Gastroesophageal sphincter (tissue), 4 donors: ENCODE measurements around the gene TYRO3. TPM values are rescaled to one million over a fixed set of nuclear protein-coding genes. Genes with fewer than 3 reads are reported as not detected.

ENCODE experiments used
- ATAC-seq: fragments of 150-250 bp; one replicate; pipeline ENCODE4 v1.9.1; 2016; ENCODE audit warnings: mild to moderate bottlenecking, moderate library complexity
- H3K27ac ChIP-seq, 4 donors: fragments of 200-600 bp; sonication (generic) in 3 of 4; 1 replicate in 3 of 4; 2 replicates in 1 of 4; pipeline ENCODE4 v1.5.1; 2016 to 2019
- H3K27me3 ChIP-seq: fragments of 200-600 bp; sonication (generic); one replicate; pipeline ENCODE4 v1.5.1; 2019
- H3K36me3 ChIP-seq, 2 donors: fragments of 200-600 bp; sonication (generic); one replicate each; pipeline ENCODE4 v1.5.1; 2019; ENCODE audit warnings: control low read depth in 1 of 2
- H3K4me1 ChIP-seq, 3 donors: fragments of 200-600 bp; sonication (generic); 1 replicate in 2 of 3; 2 replicates in 1 of 3; pipeline ENCODE4 v1.5.1; 2016 to 2019; ENCODE audit warnings: control low read depth in 2 of 3
- H3K4me3 ChIP-seq, 2 donors: fragments of 200-600 bp; sonication (generic); one replicate each; pipeline ENCODE4 v1.5.1; 2019; ENCODE audit warnings: mild to moderate bottlenecking in 1 of 2, moderate library complexity in 1 of 2
- H3K9me3 ChIP-seq, 3 donors: fragments of 200-600 bp; sonication (generic); one replicate each; pipeline ENCODE4 v1.5.1; 2017 to 2019; ENCODE audit warnings: control low read depth in 2 of 3
- CTCF ChIP-seq, 4 experiments: fragments of 200-600 bp in 2 of 4; fragments of 450-650 bp in 2 of 4; sonication (generic) in 1 of 4; IDR thresholded peaks; one replicate each; pipeline ENCODE4 v1.5.1; 2017 to 2019; ENCODE audit warnings: antibody characterized with exemption in 4 of 4, mild to moderate bottlenecking in 2 of 4, moderate library complexity in 2 of 4
- EP300 ChIP-seq: sonication (generic); formaldehyde crosslinking; IDR thresholded peaks from one replicate; pipeline ENCODE4 v1.6.1; 2017; ENCODE audit warnings: antibody characterized with exemption, mild to moderate bottlenecking
- POLR2A ChIP-seq, 2 donors: fragments of 450-650 bp; IDR thresholded peaks; one replicate each; pipeline ENCODE4 v1.6.1; 2017; ENCODE audit warnings: antibody characterized with exemption in 2 of 2, mild to moderate bottlenecking in 2 of 2, moderate library complexity in 1 of 2
- POLR2AphosphoS5 ChIP-seq: sonication (generic); formaldehyde crosslinking; IDR thresholded peaks from one replicate; pipeline ENCODE4 v1.6.1; 2017; ENCODE audit warnings: antibody characterized with exemption
- WGBS, 2 donors: methylation state at CpG; one replicate each; pipeline ENCODE4 v1.1.5; 2018; ENCODE audit warnings: low coverage in 1 of 2; 5-methylcytosine and 5-hydroxymethylcytosine counted together
- total RNA-seq, 4 donors: library from RNA; depleted of rRNA; stranded (reverse); fragments of >200 nt; gene quantifications; one replicate each; pipeline ENCODE4 v1.1.0, GENCODE V29; 2016

The TYRO3 gene
- total RNA-seq, 4 donors from 2014 or later: 3.1 to 9.5 (median 8.4) TPM

DNA sequence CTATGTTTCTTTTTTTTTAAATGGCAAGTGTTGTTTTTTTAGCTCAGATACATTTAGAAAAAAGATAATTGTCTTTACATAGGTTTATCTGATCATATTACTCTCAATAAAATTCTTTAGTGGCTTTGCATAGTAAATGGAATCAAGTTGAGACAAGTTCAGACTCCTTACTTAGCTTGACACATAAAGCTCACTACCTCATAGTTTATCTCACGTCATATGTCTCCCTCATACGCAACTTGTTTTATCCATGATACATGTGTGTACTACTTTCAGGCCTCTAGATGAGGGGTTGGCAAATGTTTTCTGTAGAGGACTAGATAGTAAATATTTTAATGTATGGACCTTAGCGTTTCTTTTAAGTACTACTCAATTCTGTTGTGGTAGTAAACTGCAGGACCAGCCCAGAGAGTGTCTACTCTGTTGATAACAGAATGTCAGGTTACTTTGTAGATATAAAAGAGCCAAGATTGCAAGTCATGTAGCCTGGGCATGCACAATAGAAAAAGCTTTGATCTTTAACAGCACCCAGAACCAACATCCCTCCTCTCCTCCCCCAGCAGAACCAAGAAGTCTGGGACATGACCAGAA is 73.0 kb downstream of the TYRO3 start:
- ATAC-seq: no peak
- Histone ChIP-seq H3K27ac (no peak overlapping the region), H3K4me3 (no peak overlapping the region), H3K9me3 (no peaks in the 10 kb centered on the region), H3K4me1 (peaks cover 0 to 6% (median 0%) of the 10 kb centered on the region in 3 donors), H3K36me3 (no peaks in the 10 kb centered on the region), H3K27me3 (no peaks in the 10 kb centered on the region)
- 88 to 89% methylated on average over 3 of the region's 3 CpGs for WGBS, 2 donors
- no peak for TF ChIP-seq CTCF (IDR thresholded peaks at IDR 0.05)
- no peak for TF ChIP-seq POLR2A (IDR thresholded peaks at IDR 0.05)
- no peak for TF ChIP-seq POLR2AphosphoS5
- TF ChIP-seq EP300: no peak

Other genes starting within 250 kb of the TYRO3 start
- gene OIP5, start 226.6 kb upstream of the TYRO3 start, total RNA-seq: under 1 TPM in 2 of 4 donors, not detected in 2; 0.40 to 0.49 TPM
- gene NUSAP1, start 226.3 kb upstream of the TYRO3 start, total RNA-seq: 1 to 10 TPM in 3 of 4 donors, under 1 TPM in 1; 0.47 to 4.6 (median 3.4) TPM
- 10 to 100 TPM; 19.9 to 34.1 (median 25.7) TPM for gene NDUFAF1, start 156.7 kb upstream of the TYRO3 start, total RNA-seq
- 10 to 100 TPM; 31.9 to 53.2 (median 34.8) TPM for gene RTF1, start 142.1 kb upstream of the TYRO3 start, total RNA-seq
- 1 to 10 TPM in 1 of 4 donors, under 1 TPM in 2, not detected in 1; 0.85 to 1.2 (median 0.94) TPM for gene ITPKA, start 65.3 kb upstream of the TYRO3 start, total RNA-seq
- under 1 TPM in 3 of 4 donors, not detected in 1; 0.16 to 0.54 (median 0.19) TPM for gene LTK, start 45.4 kb upstream of the TYRO3 start, total RNA-seq
- gene RPAP1, start 15.0 kb upstream of the TYRO3 start, total RNA-seq: 10 to 100 TPM; 10.4 to 33.1 (median 12.6) TPM
- 10 to 100 TPM; 29.4 to 59.2 (median 44.9) TPM for gene MGA, start 101.2 kb downstream of the TYRO3 start, total RNA-seq
- 10 to 100 TPM; 25.1 to 48.9 (median 30.6) TPM for gene MAPKBP1, start 215.3 kb downstream of the TYRO3 start, total RNA-seq